A549 treated with ZK216348 at 1 μM for 4 hours (cell line): ENCODE measurements around the gene BAG2. TPM values are rescaled to one million over a fixed set of nuclear protein-coding genes. Genes with fewer than 3 reads are reported as not detected.

Experiments used
- total RNA-seq: library from RNA; stranded (reverse); fragments of 200-300 nt; extraction: Qiagen RNA extraction; gene quantifications from 5 replicates; pipeline ENCODE4 v1.2.3, GENCODE V29; 2022; ENCODE audit warnings: low read depth

BAG2 gene
- 6.7 to 9.5 TPM (median 7.6 TPM) in 5 replicates for total RNA-seq

DNA sequence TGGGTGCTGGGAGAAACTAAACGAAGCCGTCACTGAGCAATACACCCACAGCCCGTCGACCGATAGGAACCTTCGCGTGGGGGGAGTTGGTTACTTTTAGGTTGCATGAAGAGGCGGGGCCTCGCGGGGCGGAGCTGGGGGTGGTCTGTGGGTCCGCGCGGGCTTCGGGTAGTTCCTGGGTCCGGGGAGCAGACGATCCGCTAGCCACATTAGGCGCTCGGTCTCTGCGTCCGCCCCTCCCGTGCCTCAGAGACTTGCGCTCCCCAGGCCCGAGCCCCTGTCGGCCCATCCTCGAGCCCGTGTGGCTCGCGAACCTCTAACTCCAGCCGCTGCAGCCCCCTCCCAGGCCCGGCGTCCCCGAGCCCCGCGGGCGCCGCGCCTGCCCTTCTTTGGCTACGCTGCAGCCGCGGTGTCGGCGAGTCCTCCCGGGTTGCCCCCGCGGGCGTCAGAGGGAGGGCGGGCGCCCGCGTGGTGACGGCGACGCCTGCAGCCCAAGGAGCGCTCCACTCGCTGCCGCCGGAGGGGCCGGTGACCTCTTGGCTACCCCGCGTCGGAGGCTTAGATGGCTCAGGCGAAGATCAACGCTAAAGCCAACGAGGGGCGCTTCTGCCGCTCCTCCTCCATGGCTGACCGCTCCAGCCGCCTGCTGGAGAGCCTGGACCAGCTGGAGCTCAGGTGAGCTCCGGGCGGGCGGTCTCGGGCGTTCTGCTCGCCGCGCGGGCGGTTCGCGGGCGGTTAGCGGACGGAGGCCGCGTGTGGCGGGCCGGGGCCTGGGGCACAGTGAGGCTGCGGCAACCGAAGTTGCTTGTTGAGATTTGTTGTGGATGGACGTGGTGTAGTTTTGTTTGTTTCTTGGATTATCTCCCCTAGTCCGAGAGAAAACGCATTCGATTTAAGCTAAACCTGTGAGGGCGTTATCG is at the start of gene BAG2:
TSS of gene BAG2 (plus strand) at position 191 of the 920 bp plus-strand sequence. CDS start at position 563, 372 bp downstream.

DNA sequence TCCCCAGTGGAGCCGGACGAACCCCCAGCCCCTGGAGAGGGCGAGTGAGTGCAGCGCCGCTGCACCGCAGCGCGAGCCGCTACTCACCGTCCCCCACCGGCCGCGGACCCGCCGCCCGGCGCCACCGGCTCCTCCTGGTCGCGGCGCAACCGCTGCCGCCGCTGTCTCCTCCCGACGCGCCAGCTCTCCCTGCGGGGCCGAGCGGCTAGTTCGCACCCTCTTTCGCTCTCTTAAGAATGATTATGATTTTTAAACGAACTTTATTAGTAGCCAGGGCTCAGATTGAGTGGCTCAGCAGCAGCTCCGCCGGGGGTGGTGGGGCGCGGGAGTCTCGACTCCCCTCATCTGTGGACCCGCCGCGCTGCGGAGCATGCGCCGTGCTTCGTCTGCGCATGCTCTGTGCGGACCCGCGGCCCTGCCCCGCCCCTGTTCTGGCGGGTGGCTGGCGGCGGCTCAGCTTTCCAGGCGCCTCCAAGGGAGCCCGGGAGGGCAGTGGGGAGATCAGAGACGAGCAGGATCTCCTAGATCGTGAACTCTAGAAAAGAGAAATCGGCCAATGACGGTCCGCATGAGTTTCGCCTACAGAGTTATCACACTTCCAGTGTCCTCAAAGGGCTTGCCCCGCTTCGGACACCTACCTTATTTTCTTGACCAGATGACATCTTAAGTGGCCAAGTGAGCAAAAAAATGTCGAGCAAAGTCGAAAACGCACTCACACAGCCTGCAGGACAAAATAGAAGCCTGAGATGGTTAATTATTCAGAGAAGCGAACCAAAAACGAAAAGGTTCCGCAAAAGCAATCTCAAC is 50.0 kb downstream of the BAG2 start, which contains the start of gene RAB23:
TSS of gene RAB23 (minus strand) at position 372 of the 807 bp plus-strand sequence. CDS start 11,927 bp downstream, outside the sequence.

Other genes with a start within 250 kb of the BAG2 start
- gene BEND6, start 217.2 kb upstream of the BAG2 start, total RNA-seq: 0.63 to 1.8 TPM (median 1.3 TPM) in 5 replicates
- 2.9 to 5.1 TPM (median 4.3 TPM) in 5 replicates for gene KIAA1586, start 125.6 kb upstream of the BAG2 start, total RNA-seq
- 6.7 to 11.0 TPM (median 7.4 TPM) in 5 replicates for gene ZNF451, start 82.1 kb upstream of the BAG2 start, total RNA-seq
- 4.4 to 9.9 TPM (median 8.0 TPM) in 5 replicates for gene RAB23, start 50.0 kb downstream of the BAG2 start, total RNA-seq
- 10.9 to 15.3 TPM (median 12.3 TPM) in 5 replicates for gene PRIM2, start 145.3 kb downstream of the BAG2 start, total RNA-seq